Measurements from ENCODE around the gene E2F6.

E2F6 gene

GRCh38 chr2:11473659-11474433, 7.9 kb upstream of the E2F6 start:
- no peak overlapping the region for H3K27ac ChIP-seq (replicated peaks)
- TF ChIP-seq GABPA (IDR thresholded peaks at IDR 0.05; ENCODE audit: low read depth), result no peak
- TF ChIP-seq, protein P1, sequence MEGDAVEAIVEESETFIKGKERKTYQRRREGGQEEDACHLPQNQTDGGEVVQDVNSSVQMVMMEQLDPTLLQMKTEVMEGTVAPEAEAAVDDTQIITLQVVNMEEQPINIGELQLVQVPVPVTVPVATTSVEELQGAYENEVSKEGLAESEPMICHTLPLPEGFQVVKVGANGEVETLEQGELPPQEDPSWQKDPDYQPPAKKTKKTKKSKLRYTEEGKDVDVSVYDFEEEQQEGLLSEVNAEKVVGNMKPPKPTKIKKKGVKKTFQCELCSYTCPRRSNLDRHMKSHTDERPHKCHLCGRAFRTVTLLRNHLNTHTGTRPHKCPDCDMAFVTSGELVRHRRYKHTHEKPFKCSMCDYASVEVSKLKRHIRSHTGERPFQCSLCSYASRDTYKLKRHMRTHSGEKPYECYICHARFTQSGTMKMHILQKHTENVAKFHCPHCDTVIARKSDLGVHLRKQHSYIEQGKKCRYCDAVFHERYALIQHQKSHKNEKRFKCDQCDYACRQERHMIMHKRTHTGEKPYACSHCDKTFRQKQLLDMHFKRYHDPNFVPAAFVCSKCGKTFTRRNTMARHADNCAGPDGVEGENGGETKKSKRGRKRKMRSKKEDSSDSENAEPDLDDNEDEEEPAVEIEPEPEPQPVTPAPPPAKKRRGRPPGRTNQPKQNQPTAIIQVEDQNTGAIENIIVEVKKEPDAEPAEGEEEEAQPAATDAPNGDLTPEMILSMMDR (IDR thresholded peaks at IDR 0.05; ENCODE audit: insufficient read depth, low read length), result no peak
- TF ChIP-seq REST (IDR thresholded peaks at IDR 0.05; ENCODE audit: insufficient replicate concordance, low read depth), result no peak
- no peak overlapping the region for H3K4me3 ChIP-seq (replicated peaks; ENCODE audit: insufficient read depth, low read length)
- DNase-seq (ENCODE audit: low read depth in 1 of 2, low spot score in 1 of 2), result no peak
- peaks cover 2% of the 10 kb centered on the region for H3K27me3 ChIP-seq (ENCODE audit: insufficient read depth, poor library complexity, severe bottlenecking)

- no peak for DNase-seq (ENCODE audit: low read depth in 1 of 2, low spot score in 1 of 2)
- TF ChIP-seq REST (IDR thresholded peaks at IDR 0.05; ENCODE audit: insufficient replicate concordance, low read depth) (no peak), SPI1 (IDR thresholded peaks at IDR 0.05; ENCODE audit: borderline replicate concordance, low read depth) (no peak), POLR2AphosphoS5 (IDR thresholded peaks at IDR 0.05; ENCODE audit: low read depth) (no peak), GABPA (IDR thresholded peaks at IDR 0.05; ENCODE audit: low read depth) (no peak)
- TF ChIP-seq, protein P1 (IDR thresholded peaks at IDR 0.05; ENCODE audit: insufficient read depth, low read length), result no peak
- H3K27me3 ChIP-seq (ENCODE audit: insufficient read depth, poor library complexity, severe bottlenecking), result no peaks in the 10 kb centered on the region
- no peak overlapping the region for H3K4me3 ChIP-seq (replicated peaks; ENCODE audit: insufficient read depth, low read length)
- H3K27ac ChIP-seq (replicated peaks), result no peak overlapping the region
Observed at GRCh38 chr2:11467749-11468148, 1.8 kb upstream of the E2F6 start.

DNA sequence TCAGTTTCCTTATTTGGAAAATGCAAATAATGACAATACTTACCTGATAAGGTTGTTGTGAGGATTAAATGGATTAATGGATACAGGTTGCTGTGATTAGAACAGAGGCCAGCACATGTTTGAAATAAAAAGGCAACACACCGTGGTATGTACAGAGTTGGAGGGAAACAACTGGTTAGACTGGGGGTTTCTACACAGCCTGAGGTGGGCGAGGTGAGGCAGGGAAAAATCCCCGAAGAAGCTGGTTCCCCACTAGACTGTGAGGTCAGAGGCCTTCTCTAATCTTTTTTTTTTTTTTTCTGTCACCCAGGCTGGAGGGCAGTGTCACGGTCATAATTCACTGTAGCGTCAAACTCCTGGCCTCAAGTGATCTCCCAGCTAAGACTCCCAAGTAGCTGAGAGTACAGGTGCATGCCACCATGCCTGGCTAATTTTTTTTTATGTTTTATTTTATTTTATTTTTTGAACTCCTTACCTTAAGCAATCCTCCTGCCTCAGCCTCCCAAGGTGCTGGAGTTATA, 1.2 kb upstream of the E2F6 start:
- H3K27ac ChIP-seq (replicated peaks), result no peak overlapping the region
- DNase-seq (ENCODE audit: low read depth in 1 of 2, low spot score in 1 of 2), result no peak
- H3K4me3 ChIP-seq (replicated peaks; ENCODE audit: insufficient read depth, low read length), result no peak overlapping the region
- no peak for TF ChIP-seq SPI1 (IDR thresholded peaks at IDR 0.05; ENCODE audit: borderline replicate concordance, low read depth)
- TF ChIP-seq, protein P1 (IDR thresholded peaks at IDR 0.05; ENCODE audit: insufficient read depth, low read length), result no peak
- TF ChIP-seq GABPA (IDR thresholded peaks at IDR 0.05; ENCODE audit: low read depth), result no peak
- no peak for TF ChIP-seq POLR2AphosphoS5 (IDR thresholded peaks at IDR 0.05; ENCODE audit: low read depth)
- TF ChIP-seq REST (IDR thresholded peaks at IDR 0.05; ENCODE audit: insufficient replicate concordance, low read depth), result no peak
- H3K27me3 ChIP-seq (ENCODE audit: insufficient read depth, poor library complexity, severe bottlenecking), result no peaks in the 10 kb centered on the region
